Mesendoderm (in vitro differentiated cells): ENCODE data around the gene RAB11FIP4.
A peak's percentile ranks its signal among the peaks of the same experiment; 100 is the strongest.

Experiments used
- DNase-seq: peaks from one replicate; pipeline ENCODE4 v3.0.0; 2013
- H2AK5ac ChIP-seq: 2 replicates; pipeline ENCODE4 v1.6.1; 2013; ENCODE audit warnings: low read length, inconsistent platforms
- H2BK120ac ChIP-seq: 2 replicates; pipeline ENCODE4 v1.6.1; 2013; ENCODE audit warnings: low read depth, mild to moderate bottlenecking, low read length, moderate library complexity, mixed read lengths
- H2BK15ac ChIP-seq: replicated peaks from 2 replicates; pipeline ENCODE4 v1.6.1; 2013; ENCODE audit warnings: low read depth, mild to moderate bottlenecking, moderate library complexity
- H2BK5ac ChIP-seq: 2 replicates; pipeline ENCODE4 v1.6.1; 2013; ENCODE audit warnings: low read length, inconsistent platforms
- H3K18ac ChIP-seq: 2 replicates; pipeline ENCODE4 v1.6.1; 2013; ENCODE audit warnings: mild to moderate bottlenecking, low read length, mixed read lengths
- H3K23ac ChIP-seq: one replicate; pipeline ENCODE4 v1.6.1; 2013; ENCODE audit warnings: low read length
- H3K27ac ChIP-seq: 2 replicates; pipeline ENCODE4 v1.5.1; 2013; ENCODE audit warnings: low read depth, mild to moderate bottlenecking, inconsistent platforms, low read length, moderate library complexity
- H3K27me3 ChIP-seq: 2 replicates; pipeline ENCODE4 v1.6.1; 2013; ENCODE audit warnings: low read length, control low read depth, mild to moderate bottlenecking, inconsistent platforms; ENCODE audit not compliant: insufficient read depth, poor library complexity
- H3K36me3 ChIP-seq: 2 replicates; pipeline ENCODE4 v1.6.1; 2013; ENCODE audit warnings: low read length, inconsistent platforms; ENCODE audit not compliant: control insufficient read depth, insufficient read depth
- H3K4ac ChIP-seq: one replicate; pipeline ENCODE4 v1.6.1; 2013; ENCODE audit warnings: low read depth, mild to moderate bottlenecking, low read length, moderate library complexity
- H3K4me1 ChIP-seq: 2 replicates; pipeline ENCODE4 v1.6.1; 2013; ENCODE audit warnings: low read depth, low read length, inconsistent platforms; ENCODE audit not compliant: control insufficient read depth
- H3K4me2 ChIP-seq: 2 replicates; pipeline ENCODE4 v1.6.1; 2013; ENCODE audit warnings: low read length
- H3K4me3 ChIP-seq: 2 replicates; pipeline ENCODE4 v1.5.1; 2013; ENCODE audit warnings: mild to moderate bottlenecking, low read length
- H3K56ac ChIP-seq: one replicate; pipeline ENCODE4 v1.6.1; 2013; ENCODE audit warnings: low read length
- H3K79me1 ChIP-seq: 2 replicates; pipeline ENCODE4 v1.6.1; 2013; ENCODE audit warnings: low read length, inconsistent platforms
- H3K79me2 ChIP-seq: 2 replicates; pipeline ENCODE4 v1.6.1; 2013; ENCODE audit warnings: mild to moderate bottlenecking, low read length; ENCODE audit not compliant: control insufficient read depth, insufficient read depth
- H3K9ac ChIP-seq: 2 replicates; pipeline ENCODE4 v1.6.1; 2013; ENCODE audit warnings: low read length, inconsistent platforms
- H4K5ac ChIP-seq: one replicate; pipeline ENCODE4 v1.6.1; 2013; ENCODE audit warnings: low read length
- H4K8ac ChIP-seq: one replicate; pipeline ENCODE4 v1.6.1; 2013; ENCODE audit warnings: low read depth, mild to moderate bottlenecking, control low read depth, low read length, moderate library complexity
- WGBS: extraction: QIAGEN DNeasy Blood & Tissue Kit; methylation state at CpG from one replicate; pipeline ENCODE4 v1.1.7; 2013; ENCODE audit warnings: low lambda C conversion rate, missing lambda C conversion rate; ENCODE audit not compliant: insufficient coverage; ENCODE audit errors: extremely low coverage; 5-methylcytosine and 5-hydroxymethylcytosine counted together

Gene RAB11FIP4

GRCh38 chr17:31427684-31428083 lies 36.2 kb downstream of the RAB11FIP4 start:
- Histone ChIP-seq H3K4me2 (no peak overlapping the region), H4K8ac (no peak overlapping the region), H3K79me1 (no peaks in the 10 kb centered on the region), H3K27ac (no peak overlapping the region), H3K4me3 (no peak overlapping the region), H3K23ac (no peak overlapping the region), H3K79me2 (no peaks in the 10 kb centered on the region), H4K5ac (no peak overlapping the region), H2BK120ac (no peak overlapping the region), H3K27me3 (no peaks in the 10 kb centered on the region), H3K18ac (no peak overlapping the region), H3K4ac (no peak overlapping the region), H3K4me1 (peaks cover 4% of the 10 kb centered on the region), H2BK15ac (no peak overlapping the region), H2AK5ac (no peak overlapping the region), H2BK5ac (no peak overlapping the region), H3K56ac (no peak overlapping the region), H3K9ac (no peak overlapping the region), H3K36me3 (no peaks in the 10 kb centered on the region)
- WGBS: no CpG with 5 or more reads among the region's 4 CpGs
- DNase-seq: no peak

- Histone ChIP-seq H3K56ac (no peak overlapping the region), H3K4me1 (peaks cover 4% of the 10 kb centered on the region), H3K4ac (no peak overlapping the region), H2BK5ac (no peak overlapping the region), H3K9ac (no peak overlapping the region), H3K79me1 (no peaks in the 10 kb centered on the region), H4K5ac (no peak overlapping the region), H3K27me3 (no peaks in the 10 kb centered on the region), H2BK120ac (no peak overlapping the region), H3K23ac (no peak overlapping the region), H2AK5ac (no peak overlapping the region), H3K27ac (no peak overlapping the region), H3K4me2 (no peak overlapping the region), H3K4me3 (no peak overlapping the region), H3K79me2 (no peaks in the 10 kb centered on the region), H2BK15ac (no peak overlapping the region), H3K36me3 (no peaks in the 10 kb centered on the region), H4K8ac (no peak overlapping the region), H3K18ac (no peak overlapping the region)
- DNase-seq: no peak
- no CpG with 5 or more reads among the region's 10 CpGs for WGBS
These were observed 36.6 kb downstream of the RAB11FIP4 start for GRCh38 chr17:31428111-31428510.

DNA sequence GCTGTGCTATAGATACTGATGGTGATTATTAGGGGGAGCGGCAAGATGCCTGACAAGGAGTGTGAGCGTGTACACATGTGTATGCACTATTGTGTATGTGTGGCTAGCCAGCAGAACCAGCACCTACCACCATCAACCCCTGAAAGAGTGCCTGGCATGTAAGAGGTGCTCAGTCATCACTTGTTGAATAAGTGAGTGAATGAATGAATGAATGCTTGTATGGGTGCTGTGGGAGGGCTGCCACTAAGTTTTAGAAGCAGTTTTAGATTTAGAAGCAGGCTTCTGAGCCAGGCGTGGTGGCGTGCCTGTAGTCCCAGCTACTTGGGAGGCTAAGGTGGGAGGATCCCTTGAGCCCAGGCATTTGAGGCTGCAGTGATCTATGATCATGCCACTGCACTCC lies 37.0 kb downstream of the RAB11FIP4 start:
- no CpG with 5 or more reads among the region's 4 CpGs for WGBS
- no peak overlapping the region for H3K56ac ChIP-seq
- H3K4me1 ChIP-seq: peaks cover 4% of the 10 kb centered on the region
- no peak overlapping the region for H4K8ac ChIP-seq
- DNase-seq: no peak
- H3K23ac ChIP-seq: no peak overlapping the region
- no peak overlapping the region for H3K27ac ChIP-seq
- H3K36me3 ChIP-seq: no peaks in the 10 kb centered on the region
- no peak overlapping the region for H3K4ac ChIP-seq
- no peaks in the 10 kb centered on the region for H3K27me3 ChIP-seq
- no peak overlapping the region for H2BK15ac ChIP-seq
- H3K4me2 ChIP-seq: no peak overlapping the region
- H2BK120ac ChIP-seq: no peak overlapping the region
- H4K5ac ChIP-seq: no peak overlapping the region
- no peak overlapping the region for H3K18ac ChIP-seq
- no peaks in the 10 kb centered on the region for H3K79me1 ChIP-seq
- no peak overlapping the region for H2BK5ac ChIP-seq
- no peaks in the 10 kb centered on the region for H3K79me2 ChIP-seq
- no peak overlapping the region for H2AK5ac ChIP-seq
- no peak overlapping the region for H3K9ac ChIP-seq
- H3K4me3 ChIP-seq: no peak overlapping the region

- Histone ChIP-seq H2BK15ac (no peak overlapping the region), H3K4me3 (no peak overlapping the region), H2BK120ac (no peak overlapping the region), H2BK5ac (no peak overlapping the region), H3K4me2 (no peak overlapping the region), H3K79me1 (no peaks in the 10 kb centered on the region), H4K8ac (no peak overlapping the region), H3K23ac (no peak overlapping the region), H3K79me2 (no peaks in the 10 kb centered on the region), H3K9ac (no peak overlapping the region), H3K36me3 (no peaks in the 10 kb centered on the region), H2AK5ac (no peak overlapping the region), H4K5ac (no peak overlapping the region), H3K27ac (no peak overlapping the region), H3K18ac (no peak overlapping the region), H3K4ac (no peak overlapping the region), H3K56ac (no peak overlapping the region), H3K27me3 (no peaks in the 10 kb centered on the region), H3K4me1 (no peaks in the 10 kb centered on the region)
- DNase-seq: no peak
- WGBS: no CpG with 5 or more reads among the region's 12 CpGs
These were observed 39.8 kb downstream of the RAB11FIP4 start for GRCh38 chr17:31431098-31431851.

- no CpG with 5 or more reads among the region's 16 CpGs for WGBS
- Histone ChIP-seq H2AK5ac (no peak overlapping the region), H3K79me1 (no peaks in the 10 kb centered on the region), H4K8ac (no peak overlapping the region), H4K5ac (no peak overlapping the region), H3K36me3 (no peaks in the 10 kb centered on the region), H3K27me3 (no peaks in the 10 kb centered on the region), H3K9ac (no peak overlapping the region), H3K4ac (no peak overlapping the region), H3K4me3 (no peak overlapping the region), H3K4me1 (no peaks in the 10 kb centered on the region), H3K27ac (no peak overlapping the region), H3K79me2 (no peaks in the 10 kb centered on the region), H2BK15ac (no peak overlapping the region), H3K18ac (no peak overlapping the region), H2BK120ac (no peak overlapping the region), H3K56ac (peak overlapping the region; percentile 30), H3K23ac (no peak overlapping the region), H2BK5ac (no peak overlapping the region), H3K4me2 (no peak overlapping the region)
- DNase-seq: peak; percentile 40
These were observed 40.6 kb downstream of the RAB11FIP4 start for GRCh38 chr17:31431852-31432658.
